Astrocyte of the cerebellum (primary cell): Measurements from ENCODE around the gene PPP2R5C.

ENCODE experiments used
- DNase-seq: peaks from one replicate; pipeline ENCODE4 v3.0.0-alpha.2; 2011; ENCODE audit warnings: low read depth
- H3K4me3 ChIP-seq: 2 replicates; pipeline ENCODE4 v1.5.1; 2011; ENCODE audit warnings: mild to moderate bottlenecking, low read depth, low read length, moderate library complexity
- CTCF ChIP-seq: IDR thresholded peaks from 2 replicates; pipeline ENCODE4 v1.5.1; 2012; ENCODE audit warnings: low read length, low read depth, moderate library complexity, mild to moderate bottlenecking; ENCODE audit errors: missing control alignments
- in situ Hi-C: cut with HindIII; loops from 2 replicates; pipeline ENCODE4 v1.10.0; 2017; ENCODE audit warnings: low sequenced_read_pairs

The PPP2R5C gene

GRCh38 chr14:101849125-101849524 is 87.6 kb downstream of the PPP2R5C start:
- no peak overlapping the region for H3K4me3 ChIP-seq
- no peak for DNase-seq
- TF ChIP-seq CTCF = no peak
- in situ Hi-C loops = loop anchor here (5.0 kb wide), 1 partner anchor 63 kb away; no protein-coding TSS in a partner anchor

- H3K4me3 ChIP-seq = no peak overlapping the region
- no peak for DNase-seq
- in situ Hi-C loops = loop anchor here (5.0 kb wide), 1 partner anchor 63 kb away; no protein-coding TSS in a partner anchor
- no peak for TF ChIP-seq CTCF
Observed at GRCh38 chr14:101849640-101850039, 88.1 kb downstream of the PPP2R5C start.

GRCh38 chr14:101851183-101851582 is 89.7 kb downstream of the PPP2R5C start:
- no peak for DNase-seq
- TF ChIP-seq CTCF = no peak
- in situ Hi-C loops = no loop called here
- H3K4me3 ChIP-seq = no peak overlapping the region

DNA sequence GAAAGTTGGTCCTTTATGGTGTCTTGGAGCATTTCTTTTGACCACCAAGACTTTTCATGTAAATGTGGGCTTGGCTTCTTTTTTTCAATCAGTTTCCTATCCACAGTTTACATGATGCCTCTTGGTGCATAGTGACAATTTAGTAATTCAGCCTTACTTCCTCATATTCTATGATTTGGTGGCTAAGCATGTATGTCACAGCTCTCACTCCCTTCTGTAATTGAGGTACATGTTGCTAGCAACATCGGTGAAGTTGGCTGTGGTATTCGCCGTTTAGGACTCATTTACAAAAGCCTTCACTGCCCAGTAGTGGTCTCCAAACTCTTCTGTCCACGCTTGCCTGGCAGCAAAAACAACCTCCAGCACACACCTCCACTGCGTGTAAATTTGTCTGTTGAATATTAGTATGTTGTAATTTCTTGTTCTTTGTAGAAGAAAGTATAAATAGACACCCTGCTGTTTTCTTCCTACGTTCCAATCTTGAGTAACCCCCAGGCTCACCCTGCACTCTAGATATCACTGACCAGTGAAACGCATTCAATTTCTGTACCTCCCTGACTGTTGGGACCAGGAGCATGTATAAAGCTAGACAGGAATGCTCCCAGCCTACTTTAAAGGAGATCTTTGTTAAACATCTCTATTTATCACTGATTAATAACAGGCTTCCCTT is 90.4 kb downstream of the PPP2R5C start:
- TF ChIP-seq CTCF = no peak
- no peak for DNase-seq
- in situ Hi-C loops = no loop called here

GRCh38 chr14:101852785-101853184 is 91.3 kb downstream of the PPP2R5C start:
- in situ Hi-C loops = no loop called here
- DNase-seq = no peak
- no peak for TF ChIP-seq CTCF
- no peak overlapping the region for H3K4me3 ChIP-seq

More for the DNA sequence above, 90.4 kb downstream of the PPP2R5C start:
- H3K4me3 ChIP-seq = no peak overlapping the region

- H3K4me3 ChIP-seq = no peak overlapping the region
- no peak for TF ChIP-seq CTCF
- no peak for DNase-seq
- in situ Hi-C loops = no loop called here
Observed at GRCh38 chr14:101853455-101854018, 92.0 kb downstream of the PPP2R5C start.
